Adrenal gland (tissue), 19 donors: ENCODE measurements around the gene CIPC. TPM values are rescaled to one million over a fixed set of nuclear protein-coding genes. Genes with fewer than 3 reads are reported as not detected.

Experiments used
- DNase-seq, 7 donors: peaks; one replicate each; pipeline ENCODE4 v3.0.0-alpha.2; 2019 to 2020
- H3K27ac ChIP-seq, 5 donors: fragments of 200-600 bp; sonication (generic) in 4 of 5; 1 replicate in 3 of 5; 2 replicates in 2 of 5; pipeline versions ENCODE4 v1.5.1 to v1.8.0; 2016 to 2020; ENCODE audit warnings: mild to moderate bottlenecking in 1 of 5
- H3K27me3 ChIP-seq: fragments of 200-600 bp; 2 replicates; pipeline ENCODE4 v1.8.0; 2021
- H3K36me3 ChIP-seq, 2 donors: fragments of 200-600 bp; replicated peaks in 1 of 2; 1 replicate in 1 of 2; 2 replicates in 1 of 2; pipeline versions ENCODE4 v1.5.1 to v1.8.0; 2018 to 2022
- H3K4me1 ChIP-seq, 2 donors: fragments of 200-600 bp; replicated peaks in 1 of 2; 1 replicate in 1 of 2; 2 replicates in 1 of 2; pipeline versions ENCODE4 v1.5.1 to v1.8.0; 2018 to 2021
- H3K4me3 ChIP-seq, 4 donors: fragments of 200-600 bp; sonication (generic) in 3 of 4; one replicate each; pipeline ENCODE4 v1.5.1; 2016 to 2018
- H3K9me3 ChIP-seq, 3 donors: fragments of 200-600 bp; sonication (generic) in 1 of 3; replicated peaks in 1 of 3; 1 replicate in 2 of 3; 2 replicates in 1 of 3; pipeline versions ENCODE4 v1.5.1 to v1.8.0; 2016 to 2021
- POLR2A ChIP-seq, 2 donors: fragments of 450-650 bp; IDR thresholded peaks; one replicate each; pipeline ENCODE4 v1.6.1; 2017; ENCODE audit warnings: antibody characterized with exemption in 2 of 2, mild to moderate bottlenecking in 2 of 2, moderate library complexity in 1 of 2
- WGBS, 4 donors: extraction: QIAGEN DNeasy Blood & Tissue Kit in 2 of 4; methylation state at CpG; one replicate each; pipeline versions ENCODE4 v1.1.5 to v1.1.7; 2013 to 2017; 5-methylcytosine and 5-hydroxymethylcytosine counted together
- intact Hi-C, 2 donors: fragments of 100-400 bp; cut with DNase I; formaldehyde crosslinking; loops; one replicate each; pipeline versions ENCODE4 v1.14.1 to v1.15.0; 2022 to 2023
- long read RNA-seq, 10 donors: library from polyadenylated mRNA in 3 of 10; unstranded in 2 of 10; stranded (forward) in 1 of 10; transcript quantifications; one replicate each; pipeline ENCODE4 v2.0.0 and lab custom pipeline, GENCODE V29; 2021 to 2026
- polyA plus RNA-seq, 3 donors: library from polyadenylated mRNA; stranded (reverse); fragments of 200-250 nt in 2 of 3; fragments of 350-450 nt in 1 of 3; fragmentation: Illumina TruSeq in 1 of 3; extraction: RNeasy Lipid Tissue Mini Kit (QIAGEN cat#74804) in 1 of 3; gene quantifications; one replicate each; pipeline ENCODE4 v1.2.3, GENCODE V29; 2013 to 2014
- total RNA-seq, 9 donors: library from RNA; depleted of rRNA in 4 of 9; stranded (reverse); fragments of >200 nt in 4 of 9; fragments of 120-200 nt in 1 of 9; fragmentation: NEBNext Ultra II Directional in 1 of 9; extraction: Animal tissue kit (Norgen Biotek cat#: 25700) in 1 of 9; gene quantifications; one replicate each; pipeline versions ENCODE4 v1.1.0 to v1.2.4, GENCODE V29; 2013 to 2023
- TF ChIP-seq, protein P1 (sequence below), 6 experiments: fragments of 450-650 bp in 4 of 6; fragments of 200-600 bp in 2 of 6; sonication (generic) in 1 of 6; IDR thresholded peaks; 1 replicate in 5 of 6; 2 replicates in 1 of 6; pipeline versions ENCODE4 v1.5.1 to v1.8.0; 2016 to 2021; ENCODE audit warnings: antibody characterized with exemption in 6 of 6, mild to moderate bottlenecking in 2 of 6, moderate library complexity in 1 of 6
- donor health status: healthy with polysubstance abuse.
- donor health status: Bipolar disorder and iron deficiency.
- donor health status: DM: yes; HTN: yes; CAD: no.
- donor health status: DM: no; HTN: no; CAD: no.
- donor health status: DM: no; HTN: no; CAD: no.
- donor health status: DM: yes; HTN: yes; CAD: no.

CIPC gene
- total RNA-seq, result 10 to 100 TPM; 23.2 to 48.6 (median 27.1) TPM
- 10 to 100 TPM in 1 of 3 donors, 1 to 10 TPM in 2; 3.7 to 16.1 (median 5.6) TPM for polyA plus RNA-seq
- long read RNA-seq, donor 1, full-length matches to known transcripts, result 5 of 5 reads
- long read RNA-seq, donor 1, partial matches to known transcripts, result 0 of 5 reads
- long read RNA-seq, donor 1, other reads (novel, unspliced or antisense), result 0 of 5 reads
- long read RNA-seq, donor 2, full-length matches to known transcripts, result 1 of 1 reads
- long read RNA-seq, donor 2, partial matches to known transcripts, result 0 of 1 reads
- long read RNA-seq, donor 2, other reads (novel, unspliced or antisense), result 0 of 1 reads
- long read RNA-seq, donor 3, full-length matches to known transcripts, result 7 of 7 reads
- long read RNA-seq, donor 3, partial matches to known transcripts, result 0 of 7 reads
- long read RNA-seq, donor 3, other reads (novel, unspliced or antisense), result 0 of 7 reads
- long read RNA-seq, donor 4, full-length matches to known transcripts, result 2 of 3 reads
- long read RNA-seq, donor 4, partial matches to known transcripts, result 0 of 3 reads
- long read RNA-seq, donor 4, other reads (novel, unspliced or antisense), result 1 of 3 reads
- long read RNA-seq, donor 5, full-length matches to known transcripts, result 30 of 34 reads
- long read RNA-seq, donor 5, partial matches to known transcripts, result 3 of 34 reads
- long read RNA-seq, donor 5, other reads (novel, unspliced or antisense), result 1 of 34 reads
- long read RNA-seq, donor 6, full-length matches to known transcripts, result 1 of 1 reads
- long read RNA-seq, donor 6, partial matches to known transcripts, result 0 of 1 reads
- long read RNA-seq, donor 6, other reads (novel, unspliced or antisense), result 0 of 1 reads
- long read RNA-seq, donor 7, full-length matches to known transcripts, result 7 of 7 reads
- long read RNA-seq, donor 7, partial matches to known transcripts, result 0 of 7 reads
- long read RNA-seq, donor 7, other reads (novel, unspliced or antisense), result 0 of 7 reads
- long read RNA-seq, donor 8, full-length matches to known transcripts, result 8 of 13 reads
- long read RNA-seq, donor 8, partial matches to known transcripts, result 5 of 13 reads
- long read RNA-seq, donor 8, other reads (novel, unspliced or antisense), result 0 of 13 reads
- long read RNA-seq, donor 9, full-length matches to known transcripts, result 17 of 17 reads
- long read RNA-seq, donor 9, partial matches to known transcripts, result 0 of 17 reads
- long read RNA-seq, donor 9, other reads (novel, unspliced or antisense), result 0 of 17 reads
- long read RNA-seq, donor 10, result 0 reads

DNA sequence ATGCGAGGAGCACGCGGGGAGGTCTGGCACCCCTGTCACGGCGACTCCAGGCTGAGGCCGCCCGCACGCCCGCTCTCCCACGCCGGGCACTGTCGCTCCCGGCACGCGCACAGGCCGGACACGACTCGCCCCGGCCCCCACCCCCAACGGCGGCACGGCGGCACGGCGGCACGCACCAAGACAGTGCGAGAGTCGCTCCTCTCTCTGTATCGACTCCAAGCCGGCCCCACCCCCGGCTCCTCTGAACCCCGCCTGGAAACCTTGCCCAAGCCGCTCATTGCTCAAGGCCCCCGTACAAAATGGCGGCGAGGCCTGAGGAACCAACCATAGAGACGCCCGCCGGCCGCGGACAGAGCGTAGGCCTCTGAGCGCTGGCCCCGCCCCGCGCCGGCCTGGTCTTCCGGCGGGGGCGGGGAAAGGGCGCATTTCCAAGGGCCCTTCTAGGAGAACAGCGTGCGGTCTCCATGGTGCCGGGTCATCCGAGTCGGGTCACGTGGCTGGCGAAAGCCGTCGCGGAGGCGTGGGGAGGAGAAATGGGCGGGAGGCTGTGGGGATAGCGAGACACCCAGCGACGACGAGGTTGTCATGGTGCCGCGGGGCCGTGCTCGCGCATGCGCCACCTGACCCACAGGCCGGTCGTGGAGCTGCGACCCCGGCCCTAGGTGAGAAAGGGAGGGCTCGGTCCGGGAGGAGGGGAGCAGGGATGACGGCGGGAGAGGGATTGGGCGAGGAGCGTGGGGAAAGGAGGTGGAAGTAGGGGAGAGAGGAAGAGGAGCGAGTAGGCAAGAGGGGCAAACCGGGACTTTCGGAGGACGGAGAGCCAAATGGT lies at the start of gene CIPC:
Gene CIPC, plus strand, starts transcription at position 559 of the 829 bp plus-strand sequence. CDS start 7,451 bp downstream, outside the sequence.
- peak; percentile 99 to 100 (median 100) for DNase-seq
- Histone ChIP-seq H3K4me3 (peak within 1 kb of the TSS; percentile 58 to 79 (median 66)), H3K27me3 (no peaks in the 10 kb centered on the region), H3K9me3 (no peaks in the 10 kb centered on the region), H3K27ac (peak within 1 kb of the TSS; percentile 84 to 97 (median 96)), H3K36me3 (no peaks in the 10 kb centered on the region), H3K4me1 (peaks cover 28 to 46% of the 10 kb centered on the region in 2 donors)
- WGBS, 4 donors, result 0% methylated on average over 37 to 87 of the region's 87 CpGs
- TF ChIP-seq POLR2A (IDR thresholded peaks at IDR 0.05), result peak; percentile 75 to 79
- TF ChIP-seq, protein P1, sequence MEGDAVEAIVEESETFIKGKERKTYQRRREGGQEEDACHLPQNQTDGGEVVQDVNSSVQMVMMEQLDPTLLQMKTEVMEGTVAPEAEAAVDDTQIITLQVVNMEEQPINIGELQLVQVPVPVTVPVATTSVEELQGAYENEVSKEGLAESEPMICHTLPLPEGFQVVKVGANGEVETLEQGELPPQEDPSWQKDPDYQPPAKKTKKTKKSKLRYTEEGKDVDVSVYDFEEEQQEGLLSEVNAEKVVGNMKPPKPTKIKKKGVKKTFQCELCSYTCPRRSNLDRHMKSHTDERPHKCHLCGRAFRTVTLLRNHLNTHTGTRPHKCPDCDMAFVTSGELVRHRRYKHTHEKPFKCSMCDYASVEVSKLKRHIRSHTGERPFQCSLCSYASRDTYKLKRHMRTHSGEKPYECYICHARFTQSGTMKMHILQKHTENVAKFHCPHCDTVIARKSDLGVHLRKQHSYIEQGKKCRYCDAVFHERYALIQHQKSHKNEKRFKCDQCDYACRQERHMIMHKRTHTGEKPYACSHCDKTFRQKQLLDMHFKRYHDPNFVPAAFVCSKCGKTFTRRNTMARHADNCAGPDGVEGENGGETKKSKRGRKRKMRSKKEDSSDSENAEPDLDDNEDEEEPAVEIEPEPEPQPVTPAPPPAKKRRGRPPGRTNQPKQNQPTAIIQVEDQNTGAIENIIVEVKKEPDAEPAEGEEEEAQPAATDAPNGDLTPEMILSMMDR (IDR thresholded peaks at IDR 0.05), result peak in 3 of 6 experiments; percentile 35 to 42 (median 41)
- intact Hi-C loops, result no loop called here

DNA sequence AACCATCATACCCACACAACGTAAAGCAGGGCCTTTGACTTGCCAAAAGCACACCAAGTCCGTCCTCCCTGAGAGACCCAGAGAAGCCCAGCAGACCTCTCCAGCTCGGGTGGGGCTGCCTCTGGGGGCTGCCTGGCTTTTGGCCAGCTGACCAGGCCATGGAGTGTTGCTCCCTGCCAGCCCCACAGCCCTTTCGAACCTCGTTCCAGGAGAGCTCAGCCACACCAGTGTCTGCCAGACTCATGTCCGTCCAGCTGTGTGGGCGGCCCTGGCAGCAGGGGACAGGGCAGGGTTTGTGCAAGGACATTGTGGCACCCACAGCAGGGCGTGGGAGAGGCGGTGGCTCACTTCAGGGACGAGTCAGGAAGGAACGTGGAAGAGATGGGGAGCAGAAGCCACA lies 46.9 kb upstream of the CIPC start:
- Histone ChIP-seq H3K4me1 (peaks cover 13 to 42% of the 10 kb centered on the region in 2 donors), H3K4me3 (no peak overlapping the region), H3K9me3 (no peaks in the 10 kb centered on the region), H3K27ac (peak overlapping the region; percentile 11 to 92 (median 83)), H3K36me3 (no peaks in the 10 kb centered on the region), H3K27me3 (no peaks in the 10 kb centered on the region)
- DNase-seq, result peak; percentile 67 to 91 (median 89)
- TF ChIP-seq, protein P1 (IDR thresholded peaks at IDR 0.05), result no peak
- peak in 1 of 2 donors; percentile 46 for TF ChIP-seq POLR2A (IDR thresholded peaks at IDR 0.05)
- WGBS, 4 donors, result 7 to 27% (median 17%) methylated on average over 5 to 11 of the region's 11 CpGs
- intact Hi-C loops, result loop anchor here in 1 of 2 donors (5.0 kb wide), 1 partner anchor 139 kb away; no protein-coding TSS in a partner anchor

- H3K27me3 ChIP-seq, result no peaks in the 10 kb centered on the region
- intact Hi-C loops, result loop anchor here in 1 of 2 donors (5.0 kb wide), 1 partner anchor 140 kb away; no protein-coding TSS in a partner anchor
- WGBS, 4 donors, result 73 to 84% (median 78%) methylated on average over 6 to 8 of the region's 8 CpGs
- H3K4me1 ChIP-seq, result peaks cover 8 to 29% of the 10 kb centered on the region in 2 donors
- no peaks in the 10 kb centered on the region for H3K9me3 ChIP-seq
- no peaks in the 10 kb centered on the region for H3K36me3 ChIP-seq
- TF ChIP-seq, protein P1 (IDR thresholded peaks at IDR 0.05), result no peak
- TF ChIP-seq POLR2A (IDR thresholded peaks at IDR 0.05), result no peak
- peak overlapping the region in 4 of 5 donors; percentile 8 to 92 (median 70) for H3K27ac ChIP-seq
- peak in 1 of 7 donors; percentile 53 for DNase-seq
- H3K4me3 ChIP-seq, result no peak overlapping the region
Observed at GRCh38 chr14:77052281-77053044, 45.6 kb upstream of the CIPC start.
